DMS 273 treated with DMSO at 0.1 percent for 48 hours (cell line): Measurements from ENCODE around the gene CPT1B.

Experiments used
- DNase-seq: peaks from one replicate; lab custom pipeline; 2025; lab: John Stamatoyannopoulos, UW

The CPT1B gene

DNA sequence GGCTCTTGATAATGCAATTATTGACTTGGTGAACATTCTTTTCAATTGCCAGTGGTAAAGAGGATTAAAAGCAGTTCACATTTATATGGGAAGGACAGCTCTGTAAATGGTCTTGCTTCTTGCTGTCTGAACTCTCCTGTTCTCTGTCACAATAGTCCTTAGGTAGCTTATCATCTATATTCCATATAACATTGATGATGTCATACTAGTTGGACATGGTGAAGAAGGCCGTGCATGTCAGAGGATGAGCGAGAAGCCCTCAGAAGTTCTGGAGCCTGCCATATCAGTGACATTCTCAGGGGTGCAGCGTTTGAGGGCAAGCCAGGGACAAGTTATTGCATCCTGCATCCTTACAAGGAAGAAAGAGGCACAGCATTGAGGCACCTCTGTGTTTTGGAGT is 7.0 kb upstream of the CPT1B start:
- DNase-seq, result no peak

DNA sequence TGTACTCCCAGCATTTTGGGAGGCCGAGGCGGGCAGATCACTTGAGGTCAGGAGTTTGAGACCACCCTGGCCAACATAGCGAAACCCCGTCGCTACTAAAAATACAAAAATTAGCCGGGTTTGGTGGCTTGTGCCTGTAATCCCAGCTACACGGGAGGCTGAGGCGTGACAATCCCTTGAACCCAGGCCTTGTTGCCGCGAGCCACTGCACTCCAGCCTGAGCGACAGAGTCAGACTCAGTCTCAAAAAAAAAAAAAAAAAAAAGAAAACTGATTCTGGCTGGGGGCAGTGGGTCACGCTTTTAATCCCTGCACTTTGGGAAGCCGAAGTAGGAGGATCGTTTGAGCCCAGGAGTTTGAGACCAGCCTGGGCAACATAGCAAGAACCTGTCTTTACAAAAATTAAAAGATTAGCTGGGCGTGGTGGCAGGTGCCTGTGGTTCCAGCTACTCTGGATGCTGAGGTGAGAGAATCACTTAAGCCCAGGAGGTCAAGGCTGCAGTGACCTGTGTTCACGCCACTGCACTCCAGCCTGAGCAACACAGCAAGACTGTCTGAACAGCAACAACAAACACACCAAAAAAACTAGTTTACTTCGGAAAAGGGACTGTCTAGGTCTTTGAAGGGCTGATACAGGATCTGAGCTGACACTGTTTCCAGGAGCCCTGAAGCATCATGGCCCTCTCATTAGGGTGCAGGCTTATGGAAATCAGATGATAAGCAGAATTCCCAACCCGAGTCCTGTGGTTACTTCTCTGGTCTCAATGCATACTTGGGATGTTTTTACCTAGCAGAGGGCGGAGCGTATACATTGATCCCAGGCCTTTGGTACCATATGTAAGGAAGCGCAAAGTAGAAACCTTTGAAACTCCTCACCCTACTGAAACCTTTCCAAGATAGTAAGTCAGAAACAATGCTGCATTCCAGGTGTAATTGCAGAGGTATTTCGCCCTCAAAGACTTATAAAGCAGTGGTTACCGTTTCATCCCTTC is 6.2 kb upstream of the CPT1B start:
- no peak for DNase-seq

DNA sequence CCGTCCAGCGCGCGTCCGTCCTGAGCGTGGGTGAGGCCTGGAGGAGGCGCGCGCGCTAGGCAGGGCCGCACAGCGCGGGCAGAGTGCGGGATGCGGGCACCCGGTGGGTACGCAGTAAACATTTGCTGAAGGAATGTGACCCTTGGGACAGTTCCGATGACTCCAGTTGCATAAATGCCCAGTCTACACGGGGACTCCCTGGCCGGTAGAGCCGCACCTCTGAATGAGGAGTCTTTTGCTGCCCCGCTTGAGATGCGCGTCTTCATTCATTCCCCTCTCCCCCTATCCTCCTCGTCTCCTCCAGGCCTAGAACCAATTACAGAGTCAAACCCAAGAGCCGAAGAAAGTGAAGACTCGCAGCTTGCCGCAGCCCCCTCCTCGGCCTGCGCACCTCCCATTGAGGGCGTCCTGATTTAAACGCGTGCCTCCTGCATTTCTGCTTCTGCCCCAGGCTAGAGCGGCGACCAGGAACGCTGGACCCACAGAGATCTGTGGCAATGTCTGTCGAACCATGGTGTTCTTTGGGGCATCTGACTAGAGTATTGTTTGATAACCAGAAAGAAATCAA is 5.2 kb upstream of the CPT1B start:
- DNase-seq, result no peak

DNA sequence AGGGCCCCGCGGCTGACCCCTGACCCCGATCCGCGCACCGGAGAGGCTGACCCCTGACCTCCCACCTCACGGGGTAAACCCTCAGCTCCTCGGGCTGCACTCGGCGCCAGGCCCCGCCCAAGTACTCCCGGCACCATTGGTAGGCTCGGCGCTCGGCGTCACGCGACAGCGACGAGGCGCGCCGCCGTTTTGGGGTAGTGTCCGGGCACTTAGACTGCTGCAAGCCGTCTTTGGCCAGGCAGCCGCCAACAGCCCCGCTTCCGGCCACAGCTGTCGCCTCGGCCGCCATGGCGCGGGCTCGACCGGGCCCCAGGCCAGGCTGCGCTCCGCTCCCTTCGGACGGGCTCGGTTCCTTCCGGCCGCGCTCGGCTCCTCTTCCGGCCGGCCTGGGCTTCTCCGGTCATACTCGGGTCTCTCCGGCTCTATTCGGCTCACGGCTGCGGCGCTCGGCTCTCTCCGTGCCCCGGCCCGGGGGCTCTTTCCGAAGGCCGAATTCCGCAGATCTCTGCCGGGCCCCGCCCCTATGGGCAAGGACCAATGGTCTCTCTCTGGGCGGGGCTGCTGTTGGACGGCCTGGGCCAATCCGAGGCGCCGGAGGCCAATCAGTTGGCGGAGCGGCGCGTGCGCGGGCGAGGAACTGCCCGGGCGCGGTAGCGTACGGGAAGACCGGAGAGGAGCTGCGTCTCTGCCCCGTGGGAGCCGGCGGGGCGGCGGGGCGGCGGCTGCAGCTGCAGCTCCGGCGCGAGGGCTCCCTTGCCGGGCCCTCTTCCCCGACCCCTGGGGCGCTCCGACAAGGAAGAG is 4.5 kb upstream of the CPT1B start, which contains the start of gene CHKB:
Gene CHKB, minus strand, starts transcription at position 357 of the 801 bp plus-strand sequence. Its CDS starts 68 bp downstream, at position 289.
- peak; percentile 91 for DNase-seq

DNA sequence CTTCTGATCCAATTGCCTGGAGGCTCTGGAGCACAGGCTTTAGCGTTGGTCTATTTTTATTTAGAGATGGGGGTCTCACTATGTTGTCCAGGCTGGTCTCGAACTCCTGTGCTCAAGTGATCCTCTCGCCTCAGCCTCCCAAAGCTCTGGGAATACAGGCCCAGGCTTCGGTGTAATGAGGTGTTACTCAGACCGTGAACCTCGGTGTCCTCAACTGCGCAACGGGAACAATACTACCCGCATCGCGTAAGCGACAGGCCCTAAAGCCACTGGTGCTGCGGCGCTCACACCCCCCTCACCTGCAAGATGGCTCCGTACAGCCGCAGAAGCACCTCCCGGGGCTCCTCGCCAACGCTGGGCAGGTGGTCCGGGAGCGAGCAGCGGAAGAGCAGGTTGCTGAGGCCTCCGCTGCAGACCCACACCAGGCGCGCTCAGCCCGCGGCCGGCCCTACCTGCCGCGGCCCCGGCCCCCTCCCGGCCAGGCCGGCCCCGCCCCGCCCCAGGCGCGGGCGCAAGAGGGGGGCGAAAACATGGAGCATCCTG is 3.8 kb upstream of the CPT1B start:
- no peak for DNase-seq

DNA sequence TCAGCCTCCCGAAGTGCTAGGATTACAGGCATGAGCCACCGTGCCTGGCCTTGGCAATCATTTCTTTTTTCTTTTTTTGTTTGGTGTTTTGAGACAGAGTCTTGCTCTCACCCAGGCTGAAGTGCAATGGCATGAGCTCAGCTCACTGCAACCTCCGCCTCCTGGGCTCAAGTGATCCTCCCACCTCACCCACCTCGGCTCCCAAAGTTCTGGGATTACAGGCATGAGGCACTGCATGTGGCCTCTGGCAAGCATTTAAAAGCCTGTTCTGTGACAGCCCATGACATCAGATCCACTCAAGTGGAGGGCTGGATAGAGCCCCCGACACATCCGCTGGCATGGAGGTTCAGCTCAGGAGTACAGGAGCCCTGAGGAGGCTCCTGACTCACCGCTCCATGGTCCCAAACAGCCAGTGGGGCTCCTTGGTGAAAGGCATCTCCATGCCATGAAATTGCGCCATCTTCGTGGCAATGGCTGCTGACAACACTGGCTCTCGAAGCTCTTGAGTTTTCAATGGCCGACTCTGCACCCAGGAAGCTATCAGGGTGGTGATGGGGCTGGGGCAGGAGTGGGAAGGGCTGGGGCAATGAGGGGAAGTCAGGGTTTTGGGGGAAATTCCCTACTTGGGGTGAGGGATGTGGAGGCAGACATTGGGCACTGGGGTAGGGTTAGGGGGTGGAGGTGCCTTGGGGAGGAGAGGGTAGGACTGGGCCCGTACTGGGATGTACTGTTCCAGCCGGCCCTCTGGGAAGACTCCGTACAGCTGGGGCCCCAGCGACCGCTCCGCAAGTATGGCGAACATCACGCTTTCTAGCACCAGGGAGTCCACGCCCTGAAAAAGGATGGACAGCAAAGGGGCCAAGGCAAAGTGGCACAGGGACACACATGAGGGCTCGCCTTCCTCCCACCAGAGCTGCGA is 3.1 kb upstream of the CPT1B start:
- no peak for DNase-seq

DNA sequence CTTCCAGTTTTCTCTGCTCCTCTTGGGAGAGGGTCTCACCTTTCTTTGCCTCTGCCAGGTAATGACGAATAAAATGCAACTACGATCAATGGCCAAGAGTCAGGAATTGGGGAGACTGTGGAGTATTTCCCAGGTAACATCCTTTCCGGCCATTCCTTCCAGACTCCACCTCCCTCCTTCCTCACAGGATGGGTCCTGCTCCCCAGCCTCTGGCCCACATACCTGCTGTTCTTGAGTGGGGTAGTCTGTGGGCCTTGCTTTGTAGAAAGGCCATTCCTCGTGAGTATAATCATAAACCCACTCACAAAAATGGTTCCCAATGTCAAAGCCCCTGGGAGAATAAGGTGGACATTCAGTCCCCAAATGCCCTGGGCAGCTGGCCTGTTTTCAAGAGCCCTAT is 1.5 kb upstream of the CPT1B start:
- DNase-seq, result no peak

DNA sequence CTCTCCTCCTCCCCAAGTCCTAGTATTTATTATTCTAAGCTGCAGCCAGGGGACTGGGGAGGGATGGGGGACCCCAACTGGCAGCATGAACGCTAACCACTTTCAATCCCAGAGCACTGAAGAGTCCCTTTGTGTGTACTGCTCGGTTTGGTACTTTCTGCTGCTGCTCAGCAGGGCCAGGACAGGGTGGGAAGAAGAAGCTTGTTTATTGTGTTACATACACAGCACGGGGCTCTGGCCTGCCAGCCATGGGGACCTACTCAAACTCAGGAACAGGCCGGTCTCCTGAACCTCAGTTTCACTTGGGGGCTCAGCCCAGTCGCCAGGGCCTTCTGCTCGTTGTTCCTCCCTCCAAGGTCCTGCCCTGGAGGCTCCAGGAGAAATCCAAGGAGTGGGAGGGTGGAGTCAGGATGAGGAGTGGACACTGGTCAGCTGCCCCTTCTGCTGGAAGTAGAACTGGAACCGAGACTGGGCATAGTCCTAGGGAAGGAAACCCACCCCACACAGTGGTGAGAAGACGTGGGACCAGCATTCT is 616 bp upstream of the CPT1B start:
- DNase-seq, result no peak

DNA sequence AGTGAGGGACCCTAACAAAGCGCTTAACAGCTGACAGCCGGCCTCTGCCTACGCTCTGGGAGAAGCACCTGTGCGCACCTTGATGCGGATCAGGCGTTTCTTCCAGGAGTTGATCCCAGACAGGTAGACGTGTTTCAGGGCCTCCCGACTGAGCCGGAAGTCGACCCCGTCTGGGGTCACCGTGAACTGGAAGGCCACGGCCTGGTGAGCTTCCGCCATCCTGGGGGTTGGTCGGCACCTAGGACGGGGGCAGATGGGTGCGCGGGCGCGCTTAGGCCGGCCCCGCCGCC is 585 bp downstream of the CPT1B start:
- no peak for DNase-seq

DNA sequence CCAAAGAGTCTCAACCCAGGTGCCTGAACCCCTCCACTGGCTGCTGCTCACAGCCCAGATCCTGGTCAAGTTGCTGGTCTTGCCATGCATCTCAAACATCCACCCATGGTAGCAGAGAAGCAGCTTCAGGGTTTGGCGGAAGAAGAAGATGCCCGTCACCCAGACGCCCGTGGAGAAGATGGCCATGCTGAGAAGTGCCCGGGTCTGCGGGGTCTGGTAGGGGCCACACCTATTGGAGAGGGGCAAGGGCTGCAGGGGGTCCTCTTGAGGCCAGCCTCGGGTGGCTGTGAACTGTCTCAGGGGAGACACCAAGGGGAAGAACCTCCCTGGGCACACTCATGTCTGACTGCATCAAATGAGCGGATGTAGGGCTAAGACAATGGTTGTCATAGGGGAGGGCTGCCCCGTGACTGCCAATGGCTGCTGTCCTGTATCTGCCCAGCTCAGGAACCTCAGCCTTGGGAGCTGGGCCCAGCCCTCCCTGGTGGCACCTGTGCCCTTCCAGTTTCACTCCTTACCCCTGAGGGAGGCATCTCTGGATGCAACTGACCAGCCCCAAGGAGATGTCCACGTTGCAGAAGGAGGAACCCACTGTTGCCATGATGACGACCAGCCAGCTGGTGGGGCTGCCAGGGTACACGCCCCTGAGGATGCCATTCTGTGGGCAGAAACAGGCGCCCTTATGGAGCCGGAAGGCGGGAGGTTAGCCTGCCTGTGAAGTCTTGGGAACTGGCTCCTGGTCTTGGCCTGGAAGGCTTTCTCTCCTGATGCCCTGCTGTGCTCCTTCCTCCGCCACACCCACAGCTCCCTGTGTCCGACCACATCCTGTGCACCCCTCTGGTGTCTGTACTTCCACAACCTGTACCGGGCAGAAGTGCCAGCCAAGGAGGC is 1.2 kb downstream of the CPT1B start:
- DNase-seq, result no peak

DNA sequence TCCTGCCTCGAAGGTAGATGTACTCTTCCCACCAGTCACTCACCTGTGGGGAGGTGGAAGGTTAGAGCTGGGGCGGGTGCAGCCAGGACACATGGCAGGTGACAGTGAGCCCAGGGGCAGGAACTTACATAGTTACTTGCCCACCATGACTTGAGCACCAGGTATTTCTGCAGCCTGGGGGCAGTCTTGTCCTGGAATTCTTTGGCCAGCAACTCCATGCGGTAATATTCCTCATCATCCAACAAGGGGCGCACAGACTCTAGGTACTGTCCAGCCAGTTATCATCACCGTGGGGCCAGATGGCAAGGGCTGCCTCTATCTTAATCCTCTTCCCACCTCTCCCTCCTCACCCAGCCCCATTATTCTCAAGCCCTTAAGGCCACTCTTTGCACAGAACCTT is 2.2 kb downstream of the CPT1B start:
- peak; percentile 46 for DNase-seq

DNA sequence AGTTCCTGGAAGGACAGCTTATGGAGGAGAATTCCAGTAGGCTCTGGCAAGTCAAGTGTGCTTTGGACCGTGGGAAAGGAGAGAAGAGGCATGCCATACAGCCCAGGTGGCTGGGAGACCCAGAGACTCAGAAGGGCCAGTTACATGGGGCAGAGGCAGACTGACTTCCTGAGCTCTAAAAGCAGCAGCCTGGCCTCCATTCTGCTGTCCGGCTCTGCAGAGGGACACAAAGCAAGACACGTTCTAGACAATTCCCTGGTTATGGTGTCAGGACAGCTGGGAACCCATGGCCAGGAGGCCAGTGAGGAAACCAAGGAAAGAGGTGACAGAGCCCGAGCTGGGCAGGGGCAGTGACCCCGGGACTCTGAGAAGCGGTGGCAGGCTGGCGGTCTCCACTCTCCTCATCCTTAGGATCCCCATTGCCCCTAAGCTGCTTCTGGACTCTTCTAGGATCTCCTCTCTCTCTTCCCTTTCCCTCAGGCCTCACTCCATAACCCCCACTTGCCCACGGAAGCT is 2.7 kb downstream of the CPT1B start:
- DNase-seq, result no peak

DNA sequence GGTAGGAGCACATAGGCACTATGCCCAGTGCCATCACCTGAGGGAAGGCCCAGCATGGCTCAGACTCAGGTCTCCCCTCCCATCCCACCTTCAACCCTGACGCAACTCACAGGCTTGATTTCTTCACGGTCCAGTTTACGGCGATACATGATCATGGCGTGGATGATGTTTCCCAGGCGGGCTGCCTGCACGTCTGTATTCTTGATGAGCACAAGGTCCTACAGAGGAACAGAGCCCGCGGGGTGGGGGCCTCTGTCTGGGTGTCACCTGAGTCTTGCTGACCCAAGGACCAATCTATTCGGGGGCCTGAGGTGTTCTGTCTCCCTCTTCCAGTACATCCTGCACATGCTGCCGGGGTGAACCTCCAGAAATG is 3.9 kb downstream of the CPT1B start:
- no peak for DNase-seq

DNA sequence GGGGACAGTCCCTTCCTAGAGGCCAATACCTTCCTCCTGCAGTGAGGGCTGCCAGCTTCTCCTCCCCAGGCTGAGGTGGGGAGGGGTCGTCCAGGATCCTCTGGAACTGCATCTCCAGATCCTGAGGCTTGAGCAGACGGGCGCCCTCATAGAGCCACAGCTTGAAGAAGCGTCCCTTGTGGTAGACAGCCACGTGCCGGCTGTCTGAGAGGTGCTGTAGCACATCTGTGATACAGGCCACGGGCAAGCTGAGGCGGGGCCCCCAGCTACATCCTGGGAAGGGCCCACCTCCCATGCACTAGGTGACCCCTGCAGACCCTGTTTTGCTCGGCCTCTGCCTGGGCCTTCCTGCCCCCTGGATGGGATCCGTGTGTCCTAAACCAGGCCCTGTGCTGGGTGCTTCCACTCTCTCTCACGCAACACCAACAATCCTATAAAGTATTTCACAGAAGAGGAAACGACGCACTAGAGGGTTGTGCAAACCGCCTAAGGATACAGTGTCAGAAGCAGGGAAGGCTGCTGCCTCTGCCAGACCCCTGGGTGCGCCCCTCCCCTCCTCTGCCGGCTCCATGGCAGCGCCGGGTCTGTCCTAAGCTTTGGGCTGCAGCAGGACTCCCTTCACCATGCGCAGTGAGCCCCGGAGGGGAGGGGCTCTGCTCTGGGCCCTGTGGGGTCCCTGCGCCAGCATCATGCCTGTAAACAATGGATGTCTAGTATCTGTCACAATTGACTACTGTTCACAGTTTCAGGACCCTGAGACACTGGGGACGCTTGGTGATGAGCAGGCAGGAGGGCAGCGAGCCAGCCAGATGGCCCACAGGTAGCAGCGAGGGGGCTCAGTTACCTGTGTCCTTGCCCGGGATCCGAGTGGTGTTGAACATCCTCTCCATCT is 4.5 kb downstream of the CPT1B start:
- no peak for DNase-seq

DNA sequence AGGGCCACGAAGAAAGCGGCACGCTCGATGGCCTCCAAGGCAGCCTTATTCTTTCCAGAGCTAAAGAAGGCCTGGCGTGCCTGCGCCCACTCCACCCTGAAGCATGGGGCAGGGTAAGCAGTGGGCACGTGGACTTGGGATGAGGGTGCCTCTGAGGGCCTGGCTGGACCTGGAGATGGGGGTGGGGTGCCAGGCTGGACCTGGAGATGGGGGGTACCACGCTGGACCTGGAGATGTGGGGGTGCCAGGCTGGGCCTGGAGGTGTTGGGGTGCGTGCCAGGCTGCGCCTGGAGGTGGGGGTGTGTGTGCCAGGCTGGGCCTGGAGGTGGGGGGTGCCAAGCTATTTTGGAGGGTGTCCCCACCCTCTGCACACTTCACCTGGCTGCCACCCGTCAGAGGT is 5.3 kb downstream of the CPT1B start:
- no peak for DNase-seq

DNA sequence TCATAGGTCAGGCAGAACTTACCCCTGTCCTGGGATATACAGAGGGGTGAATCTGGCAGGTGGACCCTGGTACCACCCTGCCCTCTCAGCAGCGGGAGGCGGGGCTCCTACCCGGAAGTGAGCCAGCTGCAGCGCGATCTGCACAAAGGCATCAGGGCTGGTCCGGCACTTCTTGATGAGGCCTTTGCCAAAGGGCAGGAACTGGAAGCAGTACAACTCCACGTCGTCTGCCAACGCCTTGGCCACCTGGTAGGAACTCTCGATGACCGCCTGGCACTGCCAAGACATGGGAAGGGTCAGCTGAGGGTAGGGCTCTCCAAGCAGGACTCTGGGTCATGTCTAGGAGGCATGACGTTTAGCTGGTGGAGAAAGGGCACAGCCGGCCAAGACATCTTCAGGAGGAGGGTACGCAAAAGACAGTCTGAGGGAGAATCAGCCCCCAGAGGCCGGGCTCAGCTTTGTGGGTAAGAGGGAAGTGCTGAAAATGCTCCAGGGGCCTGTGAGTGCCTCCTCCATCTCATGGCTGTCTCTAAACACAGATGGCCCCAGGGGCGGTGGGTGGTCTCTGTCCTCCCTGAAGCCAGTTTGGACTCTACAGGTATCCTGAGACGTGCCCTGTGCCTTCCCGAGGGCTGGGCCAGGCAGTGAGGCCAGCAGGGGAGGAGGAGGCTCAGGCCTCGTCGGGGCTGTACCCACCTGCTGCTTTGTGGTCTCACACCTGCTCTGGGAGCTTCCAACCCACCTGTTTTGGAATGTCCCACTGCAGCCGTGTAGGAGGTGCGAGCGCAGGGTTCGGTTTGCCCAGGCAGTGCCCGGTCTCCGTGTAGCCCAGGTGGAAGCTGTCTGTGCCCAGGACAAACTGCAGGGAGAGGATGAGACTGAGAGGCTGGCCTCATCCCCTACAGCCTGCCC is 6.7 kb downstream of the CPT1B start:
- no peak for DNase-seq

DNA sequence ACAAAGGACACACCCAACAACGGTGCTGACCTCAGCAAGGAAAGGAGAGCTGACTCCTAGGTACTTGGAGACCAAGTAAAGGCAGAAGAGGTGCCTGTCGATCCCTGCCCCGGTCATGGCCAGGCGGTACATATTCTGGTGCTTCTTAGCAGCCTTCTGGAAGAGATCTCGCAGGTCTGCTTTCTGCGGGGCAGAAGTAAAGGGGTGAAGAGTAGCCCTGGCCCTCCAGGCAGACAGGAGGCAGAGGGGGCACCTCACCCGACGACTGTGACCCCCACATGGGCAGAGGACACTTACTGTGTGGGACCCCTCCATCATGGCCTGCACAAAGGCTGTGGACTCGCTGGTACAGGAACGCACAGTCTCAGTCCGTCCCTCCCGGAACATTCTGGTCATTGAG is 7.4 kb downstream of the CPT1B start:
- DNase-seq, result no peak
